HFFc6 (cell line): ENCODE data around the gene SEC63. TPM values are rescaled to one million over a fixed set of nuclear protein-coding genes. Genes with fewer than 3 reads are reported as not detected.
"Not testable (repeated sequence)": the region's sequence is repeated elsewhere in the genome, so short reads cannot be mapped to it uniquely, and the experiment has no call there.

Source experiments
- DNase-seq: peaks from one replicate; pipeline ENCODE4 v3.0.0-alpha.2; 2018
- H3K27ac Mint-ChIP-seq: 2 replicates; pipeline ENCODE4 v1.8.0; 2020; ENCODE audit warnings: mild to moderate bottlenecking, mixed read lengths
- H3K27me3 Mint-ChIP-seq: 2 replicates; pipeline ENCODE4 v1.8.0; 2021; ENCODE audit warnings: mild to moderate bottlenecking, moderate library complexity, mixed read lengths; ENCODE audit not compliant: insufficient read depth
- H3K36me3 Mint-ChIP-seq: 2 replicates; pipeline ENCODE4 v1.8.0; 2021; ENCODE audit warnings: low read depth, mixed read lengths
- H3K4me1 Mint-ChIP-seq: 2 replicates; pipeline ENCODE4 v1.8.0; 2020; ENCODE audit warnings: low read depth, mixed read lengths
- H3K4me3 Mint-ChIP-seq: 2 replicates; pipeline ENCODE4 v1.8.0; 2020; ENCODE audit warnings: mild to moderate bottlenecking, moderate library complexity, mixed read lengths
- H3K9me3 Mint-ChIP-seq: 2 replicates; pipeline ENCODE4 v1.8.0; 2020; ENCODE audit warnings: mild to moderate bottlenecking, mixed read lengths
- CTCF ChIP-seq: fragments of 200-600 bp; sonication (generic); IDR thresholded peaks from 2 replicates; pipeline ENCODE4 v1.5.0; 2021; ENCODE audit warnings: antibody characterized with exemption, mild to moderate bottlenecking
- total RNA-seq, 6 experiments: library from RNA; stranded (reverse); fragmentation: NEBNext Ultra II Directional; extraction: Animal tissue kit (Norgen Biotek cat#: 25700); gene quantifications; 2 replicates in 1 of 6; 3 replicates in 5 of 6; pipeline ENCODE4 v1.2.3, GENCODE V29; 2021

SEC63 gene
- total RNA-seq, 6 experiments from 2014 or later: 99.2 to 114 (median 106) TPM

- Mint-ChIP-seq H3K4me3 (no peak overlapping the region), H3K27me3 (no peaks in the 10 kb centered on the region; the same call in 1 of the 2 replicates), H3K4me1 (peaks cover 34% of the 10 kb centered on the region), H3K27ac (no peak overlapping the region), H3K9me3 (no peaks in the 10 kb centered on the region), H3K36me3 (no peaks in the 10 kb centered on the region)
- no peak for DNase-seq
- no peak for TF ChIP-seq CTCF
Measured at GRCh38 chr6:107962723-107963122, 4.7 kb upstream of the SEC63 start.

- H3K27me3 Mint-ChIP-seq: no peaks in the 10 kb centered on the region; the same call in 1 of the 2 replicates
- H3K4me1 Mint-ChIP-seq: peaks cover 35% of the 10 kb centered on the region
- H3K4me3 Mint-ChIP-seq: no peak overlapping the region; the same call in 1 of the 2 replicates
- DNase-seq: no peak
- H3K36me3 Mint-ChIP-seq: peaks cover 27% of the 10 kb centered on the region
- TF ChIP-seq CTCF: no peak
- H3K9me3 Mint-ChIP-seq: no peaks in the 10 kb centered on the region
- no peak overlapping the region for H3K27ac Mint-ChIP-seq
Measured at GRCh38 chr6:107959392-107959791, 1.4 kb upstream of the SEC63 start.

- H3K27ac Mint-ChIP-seq: peak overlapping the region; percentile 99
- H3K36me3 Mint-ChIP-seq: peaks cover 27% of the 10 kb centered on the region
- peak overlapping the region; percentile 100 for H3K4me3 Mint-ChIP-seq
- not testable (repeated sequence) for DNase-seq, H3K27me3 Mint-ChIP-seq, H3K9me3 Mint-ChIP-seq
- peaks cover 34% of the 10 kb centered on the region for H3K4me1 Mint-ChIP-seq
Measured at GRCh38 chr6:107958689-107959362, 818 bp upstream of the SEC63 start.

GRCh38 chr6:107957308-107957908 lies 600 bp downstream of the SEC63 start:
- TF ChIP-seq CTCF: 0 out of 2 replicates have a peak, but pooled peaks have one; percentile 15
- Mint-ChIP-seq H3K27me3 (no peaks in the 10 kb centered on the region; the same call in 1 of the 2 replicates), H3K36me3 (peaks cover 27% of the 10 kb centered on the region), H3K4me1 (peaks cover 37% of the 10 kb centered on the region), H3K27ac (peak overlapping the region; percentile 99), H3K9me3 (no peaks in the 10 kb centered on the region), H3K4me3 (peak overlapping the region; percentile 100)
- DNase-seq: peak; percentile 46

- H3K36me3 Mint-ChIP-seq: peaks cover 27% of the 10 kb centered on the region
- H3K4me3 Mint-ChIP-seq: peak overlapping the region; percentile 100
- H3K27me3 Mint-ChIP-seq: no peaks in the 10 kb centered on the region; the same call in 1 of the 2 replicates
- no peak for DNase-seq
- H3K9me3 Mint-ChIP-seq: no peaks in the 10 kb centered on the region
- TF ChIP-seq CTCF: no peak
- H3K27ac Mint-ChIP-seq: peak overlapping the region; percentile 99
- H3K4me1 Mint-ChIP-seq: peaks cover 40% of the 10 kb centered on the region
Measured at GRCh38 chr6:107956586-107957307, 1.3 kb downstream of the SEC63 start.

- Mint-ChIP-seq H3K4me3 (peak overlapping the region; percentile 100), H3K9me3 (no peaks in the 10 kb centered on the region)
Measured at GRCh38 chr6:107956181-107956580, 1.8 kb downstream of the SEC63 start.

GRCh38 chr6:107953858-107954414 lies 4.1 kb downstream of the SEC63 start:
- Mint-ChIP-seq H3K36me3 (peaks cover 27% of the 10 kb centered on the region), H3K4me1 (peaks cover 46% of the 10 kb centered on the region)
- not testable (repeated sequence) for H3K4me3 Mint-ChIP-seq, H3K27ac Mint-ChIP-seq, DNase-seq, H3K9me3 Mint-ChIP-seq, H3K27me3 Mint-ChIP-seq

More at GRCh38 chr6:107956181-107956580, 1.8 kb downstream of the SEC63 start:
- H3K4me1 Mint-ChIP-seq: peaks cover 40% of the 10 kb centered on the region
- DNase-seq: no peak
- H3K27ac Mint-ChIP-seq: peak overlapping the region; percentile 99
- no peaks in the 10 kb centered on the region; the same call in 1 of the 2 replicates for H3K27me3 Mint-ChIP-seq
- H3K36me3 Mint-ChIP-seq: peaks cover 27% of the 10 kb centered on the region
- TF ChIP-seq CTCF: no peak
